NCI-H82 treated with DMSO at 0.1 percent for 48 hours (cell line): ENCODE data around the gene CCNF.
A peak's percentile ranks its signal among the peaks of the same experiment; 100 is the strongest.
"Not testable (repeated sequence)": the region's sequence is repeated elsewhere in the genome, so short reads cannot be mapped to it uniquely, and the experiment has no call there.

ENCODE experiments used
- DNase-seq: peaks from one replicate; lab custom pipeline; 2025; ENCODE audit not compliant: unreplicated experiment; lab: John Stamatoyannopoulos, UW

The CCNF gene, protein sequence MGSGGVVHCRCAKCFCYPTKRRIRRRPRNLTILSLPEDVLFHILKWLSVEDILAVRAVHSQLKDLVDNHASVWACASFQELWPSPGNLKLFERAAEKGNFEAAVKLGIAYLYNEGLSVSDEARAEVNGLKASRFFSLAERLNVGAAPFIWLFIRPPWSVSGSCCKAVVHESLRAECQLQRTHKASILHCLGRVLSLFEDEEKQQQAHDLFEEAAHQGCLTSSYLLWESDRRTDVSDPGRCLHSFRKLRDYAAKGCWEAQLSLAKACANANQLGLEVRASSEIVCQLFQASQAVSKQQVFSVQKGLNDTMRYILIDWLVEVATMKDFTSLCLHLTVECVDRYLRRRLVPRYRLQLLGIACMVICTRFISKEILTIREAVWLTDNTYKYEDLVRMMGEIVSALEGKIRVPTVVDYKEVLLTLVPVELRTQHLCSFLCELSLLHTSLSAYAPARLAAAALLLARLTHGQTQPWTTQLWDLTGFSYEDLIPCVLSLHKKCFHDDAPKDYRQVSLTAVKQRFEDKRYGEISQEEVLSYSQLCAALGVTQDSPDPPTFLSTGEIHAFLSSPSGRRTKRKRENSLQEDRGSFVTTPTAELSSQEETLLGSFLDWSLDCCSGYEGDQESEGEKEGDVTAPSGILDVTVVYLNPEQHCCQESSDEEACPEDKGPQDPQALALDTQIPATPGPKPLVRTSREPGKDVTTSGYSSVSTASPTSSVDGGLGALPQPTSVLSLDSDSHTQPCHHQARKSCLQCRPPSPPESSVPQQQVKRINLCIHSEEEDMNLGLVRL

GRCh38 chr16:2429034-2429770, at the start of gene CCNF:
Gene CCNF (plus strand): TSS chr16:2429447. CDS start chr16:2429482, 35 bp downstream.
- DNase-seq, result peak; percentile 92

GRCh38 chr16:2383501-2383900, 45.7 kb upstream of the CCNF start:
- no peak for DNase-seq

DNA sequence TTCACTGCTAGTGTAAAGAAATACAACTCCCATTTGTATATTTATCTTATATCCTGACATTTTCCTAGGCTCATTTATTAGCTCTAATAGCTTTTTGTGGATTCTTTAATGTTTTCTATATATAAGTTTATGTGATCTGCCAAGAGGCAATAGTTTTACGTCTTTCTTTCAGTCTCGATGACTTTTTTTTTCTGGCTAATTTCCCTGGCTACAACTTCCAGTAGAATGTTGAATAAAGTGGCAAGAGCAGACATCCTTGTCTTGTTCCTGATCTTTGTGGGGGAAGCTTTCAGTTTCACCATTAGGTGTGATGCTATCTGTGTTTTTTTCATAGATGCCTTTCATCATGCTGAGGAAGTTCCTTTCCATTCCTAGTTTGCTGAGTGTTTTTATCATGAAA, 44.8 kb upstream of the CCNF start:
- no peak for DNase-seq

DNA sequence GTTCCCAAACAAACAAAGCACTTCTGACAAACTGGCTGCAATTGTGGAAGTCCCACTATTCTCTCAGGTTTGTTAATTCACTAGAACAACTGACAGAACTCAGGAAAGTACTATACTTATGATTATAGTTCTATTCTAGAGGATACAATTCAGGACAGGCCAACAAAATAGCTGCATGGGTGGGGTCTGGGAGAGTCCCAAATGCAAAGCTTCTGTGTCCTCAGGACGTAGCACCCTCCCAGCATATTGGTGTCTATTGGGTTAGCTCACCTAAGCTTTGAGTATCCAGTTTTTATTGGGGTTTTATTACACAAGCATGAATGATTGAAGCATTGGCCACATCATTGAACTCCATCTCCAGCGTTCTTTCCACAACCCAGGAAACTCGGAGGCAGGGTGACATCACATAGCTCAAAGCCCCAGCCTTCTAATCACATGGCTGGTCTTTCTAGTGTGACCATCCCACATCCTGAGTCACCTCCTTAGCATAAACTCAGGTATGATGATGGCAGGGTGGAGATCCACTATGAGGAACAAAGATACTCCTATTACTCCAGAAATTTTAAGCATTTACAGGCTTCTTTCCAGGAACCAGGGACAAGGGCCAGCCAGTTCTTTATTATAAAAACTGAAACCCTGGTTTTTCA, 43.9 kb upstream of the CCNF start:
- no peak for DNase-seq

GRCh38 chr16:2385982-2386381, 43.3 kb upstream of the CCNF start:
- not testable (repeated sequence) for DNase-seq

- DNase-seq, result no peak
These were observed 42.3 kb upstream of the CCNF start for GRCh38 chr16:2386990-2387389.

- DNase-seq, result no peak
These were observed 40.9 kb upstream of the CCNF start for GRCh38 chr16:2388139-2388874.

- DNase-seq, result no peak
These were observed 40.3 kb upstream of the CCNF start for GRCh38 chr16:2388875-2389433.

DNA sequence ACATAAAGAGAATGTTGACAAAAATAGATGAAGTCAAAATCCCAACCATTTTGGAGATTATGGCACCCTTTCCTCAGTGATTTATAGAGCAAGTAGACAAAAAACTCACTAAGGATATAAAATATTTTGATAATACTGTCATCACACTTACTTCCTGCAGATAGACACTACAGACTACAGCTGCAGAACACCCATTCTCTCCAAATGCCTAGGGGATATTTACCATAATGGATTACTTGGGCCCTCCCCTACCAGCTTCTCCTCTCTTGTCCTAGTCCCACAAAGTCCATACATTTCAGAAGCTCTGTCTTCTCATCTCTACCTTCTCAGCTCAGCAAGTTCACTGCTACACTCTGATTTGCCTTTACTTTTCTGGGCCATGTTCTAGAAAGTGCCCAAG, 37.2 kb upstream of the CCNF start:
- DNase-seq, result no peak

DNA sequence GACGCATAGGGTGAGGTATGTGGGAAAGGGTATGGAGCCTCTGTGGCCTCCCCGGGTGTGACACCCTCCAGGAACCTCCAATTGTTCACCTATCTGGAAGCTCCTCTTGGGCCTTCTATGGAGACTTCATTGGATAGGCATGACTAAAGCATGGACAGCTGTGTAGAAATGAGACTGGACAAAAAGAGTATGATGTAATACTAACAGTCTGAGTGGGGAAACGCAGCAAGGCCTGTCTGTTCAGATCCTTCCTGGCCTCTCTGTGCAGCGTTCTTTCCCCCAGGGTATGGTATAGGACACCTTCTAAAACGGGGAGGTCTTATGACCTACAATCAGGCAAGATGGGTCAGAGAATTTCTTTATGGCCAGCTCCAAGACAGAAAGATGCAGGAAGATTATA, 30.7 kb upstream of the CCNF start:
- DNase-seq, result no peak

DNA sequence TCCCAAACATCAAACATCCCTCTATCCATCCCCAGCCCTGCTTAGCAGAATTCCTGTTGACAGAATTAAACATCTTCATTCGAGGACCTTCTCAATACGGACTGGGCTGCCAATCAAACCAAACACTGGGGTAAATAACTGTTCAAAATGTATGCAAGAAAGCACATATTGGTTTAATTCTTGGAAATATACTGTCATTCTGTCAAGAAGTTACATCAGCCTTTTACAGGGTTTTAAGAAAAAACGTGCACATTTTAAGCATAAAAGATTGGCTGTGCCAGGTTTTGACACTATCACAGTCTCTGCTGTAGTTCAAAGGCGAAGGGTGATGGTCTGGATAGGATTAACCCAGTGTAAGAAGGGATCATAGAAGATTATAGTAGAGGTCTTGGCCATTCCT, 25.1 kb upstream of the CCNF start:
- DNase-seq, result peak; percentile 9

GRCh38 chr16:2415085-2415484, 14.2 kb upstream of the CCNF start:
- no peak for DNase-seq

DNA sequence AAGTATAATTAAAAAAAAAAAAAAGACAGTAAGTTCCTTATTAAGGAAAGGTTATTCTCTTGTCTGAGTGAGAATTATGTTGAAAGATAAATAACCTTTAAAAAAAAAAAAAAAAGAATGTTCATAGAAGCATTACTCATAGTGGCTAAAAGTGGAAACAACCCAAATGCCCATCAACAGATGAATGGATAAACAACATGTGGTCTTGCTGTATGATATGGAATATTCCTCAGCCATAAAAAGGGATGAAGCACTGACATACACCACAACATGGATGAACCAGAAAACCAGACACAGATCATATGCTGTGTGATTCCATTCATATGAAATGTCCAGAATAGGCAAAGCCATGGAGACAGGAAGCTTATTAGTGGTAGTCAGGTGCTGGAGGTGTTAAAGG, 9.2 kb upstream of the CCNF start:
- DNase-seq, result no peak

GRCh38 chr16:2422123-2422867, 7.0 kb upstream of the CCNF start:
- no peak for DNase-seq

DNA sequence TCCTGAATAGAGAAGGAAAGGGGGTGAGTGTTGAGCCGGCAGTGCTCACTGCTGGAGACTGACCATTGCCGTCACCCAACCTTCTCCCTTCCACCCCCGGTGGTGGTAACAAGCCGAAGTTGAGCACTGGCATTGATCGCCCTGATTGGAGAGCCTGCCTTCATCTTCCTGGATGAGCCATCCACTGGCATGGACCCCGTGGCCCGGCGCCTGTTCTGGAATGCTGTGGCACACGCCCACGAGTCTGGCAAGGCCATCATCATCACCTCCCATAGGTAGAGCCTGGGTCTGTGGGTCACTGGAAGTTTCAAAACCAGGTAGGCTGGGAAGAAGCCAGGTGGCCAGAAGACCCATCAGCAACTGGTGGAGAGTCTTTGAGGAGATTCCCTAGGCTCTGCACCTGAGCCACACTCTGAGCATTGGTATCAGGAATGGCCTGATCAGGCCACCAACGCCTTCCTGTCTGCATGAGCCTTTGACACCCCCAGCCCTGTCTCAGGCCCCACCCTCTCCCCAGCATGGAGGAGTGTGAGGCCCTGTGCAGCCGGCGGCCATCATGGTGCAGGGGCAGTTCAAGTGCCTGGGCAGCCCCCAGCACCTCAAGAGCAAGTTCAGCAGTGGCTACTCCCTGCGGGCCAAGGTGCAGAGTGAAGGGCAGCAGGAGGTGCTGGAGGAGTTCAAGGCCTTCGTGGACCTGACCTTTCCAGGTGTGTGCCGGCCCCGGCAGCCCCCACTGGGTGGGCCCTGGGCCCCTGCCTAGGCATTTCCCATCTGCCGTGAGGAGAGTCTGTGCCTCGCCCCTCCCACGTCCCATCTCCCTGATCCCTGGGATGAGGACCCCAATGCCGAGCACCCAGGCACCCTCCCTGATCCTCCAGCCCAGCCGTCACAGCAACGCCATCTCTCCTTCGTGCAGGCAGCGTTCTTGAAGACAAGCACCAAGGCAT, 4.9 kb upstream of the CCNF start:
- DNase-seq, result no peak

DNA sequence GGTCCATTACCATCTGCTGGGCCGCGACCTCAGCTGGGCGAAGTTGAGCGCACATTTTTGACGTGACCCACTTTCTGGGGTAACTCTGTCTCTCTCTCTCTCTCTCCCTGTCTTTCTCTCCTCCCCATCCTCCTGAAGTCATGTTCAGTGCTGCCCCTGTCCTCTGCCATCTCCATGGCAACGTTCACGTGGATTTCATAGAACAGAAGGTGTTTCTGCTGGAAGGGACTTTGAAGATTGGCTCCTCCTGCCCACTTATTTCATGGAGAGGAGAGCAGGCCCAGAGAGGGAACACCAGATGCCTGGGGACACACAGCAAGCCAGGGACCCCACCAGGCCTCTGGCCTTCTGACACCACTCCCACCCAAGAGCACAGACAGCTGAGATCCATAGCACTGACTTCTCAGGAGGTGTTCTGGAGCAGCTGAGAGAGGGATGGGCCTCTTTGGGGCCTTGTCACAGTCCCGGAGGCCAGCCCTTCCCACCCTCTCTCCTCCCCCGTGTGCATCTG, 4.2 kb upstream of the CCNF start:
- DNase-seq, result no peak

DNA sequence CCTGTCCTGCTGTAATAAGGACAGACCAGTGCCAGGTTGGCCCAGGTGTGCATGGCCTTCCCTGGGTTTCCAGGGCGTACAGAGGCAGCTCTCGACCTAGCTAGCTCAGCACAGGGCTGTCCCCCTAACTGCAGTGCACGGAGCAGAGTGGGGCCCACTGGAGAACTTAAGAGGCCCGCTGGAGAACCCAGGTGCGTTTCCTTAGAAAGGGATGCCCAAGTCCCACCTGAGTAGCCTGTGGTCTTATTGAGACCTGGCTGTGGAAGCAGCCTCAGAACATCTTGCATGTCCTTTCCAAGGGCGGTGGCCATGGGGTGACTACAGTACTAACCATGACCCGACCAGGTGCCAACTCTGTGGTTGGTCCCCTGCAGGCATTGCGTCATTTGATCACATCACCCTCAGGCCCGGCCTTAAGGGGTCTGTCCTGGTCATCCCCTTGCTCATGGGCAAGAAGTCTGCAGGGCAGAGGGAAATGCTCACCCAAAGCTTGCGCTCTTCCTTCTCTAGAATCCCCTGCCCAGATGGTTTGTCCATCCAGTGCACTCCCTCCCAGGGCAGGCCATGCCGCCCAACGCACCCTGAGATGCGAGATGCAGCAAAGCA, 3.3 kb upstream of the CCNF start:
- DNase-seq, result no peak

GRCh38 chr16:2426941-2427361, 2.3 kb upstream of the CCNF start:
- DNase-seq, result no peak
